NCI-H2171 (cell line): Measurements from ENCODE around the gene PARVA.

Source experiments
- DNase-seq: peaks from one replicate; lab custom pipeline; 2025; lab: John Stamatoyannopoulos, UW

The PARVA gene

GRCh38 chr11:12376259-12377081 is 901 bp upstream of the PARVA start:
- DNase-seq = no peak

GRCh38 chr11:12377824-12378593 is 638 bp downstream of the PARVA start:
- DNase-seq = no peak

- DNase-seq = no peak
Measured at GRCh38 chr11:12380565-12381325, 3.4 kb downstream of the PARVA start.

GRCh38 chr11:12381875-12382274 is 4.5 kb downstream of the PARVA start:
- no peak for DNase-seq

- no peak for DNase-seq
Measured at GRCh38 chr11:12382451-12382850, 5.1 kb downstream of the PARVA start.

- DNase-seq = no peak
Measured at GRCh38 chr11:12386309-12386708, 8.9 kb downstream of the PARVA start.

- DNase-seq = no peak
Measured at GRCh38 chr11:12386745-12387144, 9.4 kb downstream of the PARVA start.

GRCh38 chr11:12388173-12388572 is 10.8 kb downstream of the PARVA start:
- no peak for DNase-seq

- no peak for DNase-seq
Measured at GRCh38 chr11:12388939-12389670, 11.7 kb downstream of the PARVA start.

GRCh38 chr11:12389676-12390657 is 12.6 kb downstream of the PARVA start:
- no peak for DNase-seq

GRCh38 chr11:12390687-12391110 is 13.3 kb downstream of the PARVA start:
- DNase-seq = peak; percentile 46

- no peak for DNase-seq
Measured at GRCh38 chr11:12392672-12393071, 15.3 kb downstream of the PARVA start.

- DNase-seq = no peak
Measured at GRCh38 chr11:12393691-12394090, 16.3 kb downstream of the PARVA start.

GRCh38 chr11:12394601-12395000 is 17.2 kb downstream of the PARVA start:
- DNase-seq = no peak

GRCh38 chr11:12395333-12395732 is 18.0 kb downstream of the PARVA start:
- DNase-seq = no peak

- no peak for DNase-seq
Measured at GRCh38 chr11:12397931-12398334, 20.6 kb downstream of the PARVA start.

GRCh38 chr11:12399355-12399754 is 22.0 kb downstream of the PARVA start:
- DNase-seq = no peak

GRCh38 chr11:12402025-12402424 is 24.7 kb downstream of the PARVA start:
- no peak for DNase-seq

GRCh38 chr11:12402691-12403120 is 25.3 kb downstream of the PARVA start:
- no peak for DNase-seq
